H1 (cell line): ENCODE data around the gene VIM. TPM values are rescaled to one million over a fixed set of nuclear protein-coding genes. Genes with fewer than 3 reads are reported as not detected.

Experiments
- CTCF ChIA-PET: fragments of 300-600 bp; sonication (Branson Sonifier 250); formaldehyde crosslinking; loops from one replicate; lab custom pipeline; 2021; ENCODE audit not compliant: partially characterized antibody; lab: Charles Lee
- POLR2A ChIA-PET: fragments of 300-600 bp; sonication (Branson Sonifier 250); formaldehyde crosslinking; loops from one replicate; lab custom pipeline; 2021; ENCODE audit warnings: inconsistent platforms; ENCODE audit not compliant: partially characterized antibody; lab: Charles Lee
- DNase-seq, 2 experiments: peaks; one replicate each; pipeline versions ENCODE4 v3.0.0 to v3.0.0-alpha.2; 2010 to 2022; ENCODE audit warnings: low spot score in 2 of 2, low read depth in 1 of 2, mixed read lengths in 1 of 2
- FAIRE-seq: peaks from 2 replicates; lab custom pipeline; 2011; peaks lifted over from hg19 to GRCh38; lab: Jason Lieb, UNC
- H2AFZ ChIP-seq: 2 replicates; pipeline ENCODE4 v1.8.1; 2012; ENCODE audit warnings: low read length, inconsistent platforms
- H2AK5ac ChIP-seq: 2 replicates; pipeline ENCODE4 v1.6.1; 2013; ENCODE audit warnings: low read depth, low read length
- H2BK120ac ChIP-seq: replicated peaks from 2 replicates; pipeline ENCODE3; 2013; ENCODE audit warnings: low read depth, low read length, inconsistent platforms
- H2BK12ac ChIP-seq: 2 replicates; pipeline ENCODE4 v1.6.1; 2013; ENCODE audit warnings: low read depth, low read length
- H2BK15ac ChIP-seq: 2 replicates; pipeline ENCODE4 v1.6.1; 2013; ENCODE audit warnings: low read length
- H2BK20ac ChIP-seq: 2 replicates; pipeline ENCODE4 v1.6.1; 2013; ENCODE audit warnings: low read length
- H2BK5ac ChIP-seq: 2 replicates; pipeline ENCODE4 v1.6.1; 2013; ENCODE audit warnings: low read depth, low read length
- H3K14ac ChIP-seq: 2 replicates; pipeline ENCODE4 v1.6.1; 2013; ENCODE audit warnings: inconsistent platforms; ENCODE audit not compliant: insufficient read length
- H3K18ac ChIP-seq: 2 replicates; pipeline ENCODE4 v1.6.1; 2013; ENCODE audit warnings: low read length; ENCODE audit errors: extremely low read depth
- H3K23ac ChIP-seq: 2 replicates; pipeline ENCODE4 v1.6.1; 2013; ENCODE audit warnings: inconsistent platforms; ENCODE audit not compliant: insufficient read length
- H3K23me2 ChIP-seq: 2 replicates; pipeline ENCODE4 v1.6.1; 2013; ENCODE audit warnings: low read depth, low read length
- H3K27ac ChIP-seq: 2 replicates; pipeline ENCODE4 v1.6.1; 2011; ENCODE audit warnings: low read depth, low read length, inconsistent platforms
- H3K27me3 ChIP-seq, 4 experiments: replicated peaks in 1 of 4; 1 replicate in 1 of 4; 2 replicates in 3 of 4; pipeline versions ENCODE4 v1.6.1 to v1.8.1; 2011 to 2013; ENCODE audit warnings: low read length in 3 of 4, mild to moderate bottlenecking in 3 of 4, inconsistent platforms in 2 of 4, mixed read lengths in 2 of 4, moderate library complexity in 1 of 4; ENCODE audit not compliant: control insufficient read depth in 3 of 4, insufficient read depth in 3 of 4; ENCODE audit errors: extremely low read depth in 1 of 4
- H3K36me3 ChIP-seq, 4 experiments: 2 replicates each; pipeline versions ENCODE4 v1.6.1 to v1.8.1; 2011 to 2013; ENCODE audit warnings: mild to moderate bottlenecking in 4 of 4, low read length in 3 of 4, moderate library complexity in 2 of 4, control low read depth in 1 of 4, inconsistent platforms in 1 of 4; ENCODE audit not compliant: insufficient read depth in 4 of 4, control insufficient read depth in 2 of 4
- H3K4ac ChIP-seq: replicated peaks from 2 replicates; pipeline ENCODE3; 2013; ENCODE audit warnings: low read length, low read depth, mixed read lengths, inconsistent platforms; ENCODE audit not compliant: insufficient read length
- H3K4me1 ChIP-seq, 4 experiments: replicated peaks in 1 of 4; 1 replicate in 1 of 4; 2 replicates in 3 of 4; pipeline versions ENCODE4 v1.6.1 to v1.8.1; 2011 to 2013; ENCODE audit warnings: low read length in 3 of 4, inconsistent platforms in 2 of 4, mixed read lengths in 1 of 4; ENCODE audit not compliant: insufficient read depth in 4 of 4, control insufficient read depth in 3 of 4
- H3K4me2 ChIP-seq, 2 experiments: 2 replicates each; pipeline versions ENCODE4 v1.6.1 to v1.8.1; 2011 to 2013; ENCODE audit warnings: low read depth in 2 of 2, low read length in 2 of 2, control low read depth in 1 of 2, inconsistent platforms in 1 of 2, mild to moderate bottlenecking in 1 of 2; ENCODE audit not compliant: insufficient read depth in 1 of 2
- H3K4me3 ChIP-seq, 4 experiments: fragments of 200-600, 300-600 bp in 1 of 4; sonication (generic), shearing (Covaris generic), sonication (Bioruptor Twin) in 1 of 4; 2 replicates each; pipeline versions ENCODE4 v1.5.1 to v1.8.1; 2011 to 2016; ENCODE audit warnings: low read length in 4 of 4, low read depth in 3 of 4, control low read depth in 2 of 4, inconsistent platforms in 2 of 4, mild to moderate bottlenecking in 2 of 4, mixed read lengths in 1 of 4, moderate library complexity in 1 of 4; ENCODE audit not compliant: insufficient read depth in 2 of 4; ENCODE audit errors: extremely low read depth in 1 of 4
- H3K56ac ChIP-seq: replicated peaks from 2 replicates; pipeline ENCODE3; 2013; ENCODE audit warnings: low read depth, mild to moderate bottlenecking, mixed read lengths, low read length, inconsistent platforms; ENCODE audit not compliant: insufficient read length
- H3K79me1 ChIP-seq: 2 replicates; pipeline ENCODE4 v1.6.1; 2013; ENCODE audit warnings: low read depth, low read length, control low read depth
- H3K79me2 ChIP-seq, 2 experiments: 2 replicates each; pipeline versions ENCODE4 v1.6.1 to v1.8.1; 2012 to 2013; ENCODE audit warnings: low read length in 2 of 2, mild to moderate bottlenecking in 2 of 2, inconsistent platforms in 1 of 2; ENCODE audit not compliant: insufficient read depth in 2 of 2, control insufficient read depth in 1 of 2
- H3K9ac ChIP-seq, 4 experiments: replicated peaks in 1 of 4; 1 replicate in 1 of 4; 2 replicates in 3 of 4; pipeline versions ENCODE4 v1.6.1 to v1.8.1; 2011 to 2013; ENCODE audit warnings: low read depth in 3 of 4, low read length in 3 of 4, control low read depth in 2 of 4, mild to moderate bottlenecking in 2 of 4, moderate library complexity in 2 of 4, inconsistent platforms in 1 of 4; ENCODE audit errors: extremely low read depth in 1 of 4
- H3K9me3 ChIP-seq, 2 experiments: 2 replicates each; pipeline versions ENCODE4 v1.6.1 to v1.8.1; 2012 to 2013; ENCODE audit warnings: mild to moderate bottlenecking in 2 of 2, moderate library complexity in 2 of 2, control low read depth in 1 of 2, inconsistent platforms in 1 of 2, low read depth in 1 of 2, low read length in 1 of 2, mixed read lengths in 1 of 2; ENCODE audit not compliant: insufficient read depth in 2 of 2
- H4K20me1 ChIP-seq, 2 experiments: replicated peaks in 1 of 2; 2 replicates each; pipeline versions ENCODE3 to v1.8.1; 2011 to 2013; ENCODE audit warnings: inconsistent platforms in 2 of 2, low read length in 2 of 2, mild to moderate bottlenecking in 1 of 2; ENCODE audit not compliant: insufficient read depth in 2 of 2, control insufficient read depth in 1 of 2
- H4K5ac ChIP-seq: 2 replicates; pipeline ENCODE4 v1.6.1; 2013; ENCODE audit warnings: low read length, low read depth, mixed read lengths, inconsistent platforms; ENCODE audit not compliant: insufficient read length
- H4K8ac ChIP-seq: 2 replicates; pipeline ENCODE4 v1.8.0; 2013; ENCODE audit warnings: mild to moderate bottlenecking, moderate library complexity, low read length, inconsistent platforms; ENCODE audit not compliant: insufficient read depth; ENCODE audit errors: extremely low read depth
- H4K91ac ChIP-seq: replicated peaks from 2 replicates; pipeline ENCODE3; 2013; ENCODE audit warnings: low read length, mixed read lengths, inconsistent platforms; ENCODE audit not compliant: insufficient read length
- HDAC2 ChIP-seq, 2 experiments: fragments of 300-600 bp in 1 of 2; sonication (generic) in 1 of 2; IDR thresholded peaks; 2 replicates each; pipeline ENCODE4 v1.6.1; 2011 to 2012; ENCODE audit warnings: low read depth in 2 of 2, low read length in 2 of 2, mild to moderate bottlenecking in 2 of 2, moderate library complexity in 2 of 2, borderline replicate concordance in 1 of 2, inconsistent platforms in 1 of 2
- KDM1A ChIP-seq: fragments of 200-600, 300-600 bp; sonication (generic); IDR thresholded peaks from 2 replicates; pipeline ENCODE4 v1.7.1; 2016; ENCODE audit warnings: mild to moderate bottlenecking, low read length, borderline replicate concordance
- KDM5A ChIP-seq: fragments of 200-600 bp; IDR thresholded peaks from 2 replicates; pipeline ENCODE4 v1.7.1; 2012; ENCODE audit warnings: mild to moderate bottlenecking, low read length, inconsistent platforms, mixed read lengths
- WGBS, 2 experiments: shearing (Covaris generic) in 1 of 2; methylation state at CpG; one replicate each; pipeline versions ENCODE4 v1.1.6 to v1.1.7; 2013 to 2015; ENCODE audit warnings: low lambda C conversion rate in 2 of 2, mixed read lengths in 2 of 2, inconsistent platforms in 1 of 2, low coverage in 1 of 2, missing lambda C conversion rate in 1 of 2; ENCODE audit not compliant: insufficient replicate concordance in 2 of 2, insufficient coverage in 1 of 2, insufficient read length in 1 of 2; ENCODE audit errors: extremely low coverage in 1 of 2, missing lambda C conversion rate in 1 of 2; 5-methylcytosine and 5-hydroxymethylcytosine counted together
- polyA plus RNA-seq, 7 experiments: library from polyadenylated mRNA; depleted of rRNA in 3 of 7; stranded (reverse) in 5 of 7; unstranded in 2 of 7; fragments of >200 nt in 5 of 7; fragments of 200-250 nt in 2 of 7; gene quantifications; 1 replicate in 5 of 7; 2 replicates in 1 of 7; 4 replicates in 1 of 7; pipeline versions ENCODE4 v1.2.1 to v1.2.3, GENCODE V29; 2011 to 2013; ENCODE audit warnings: missing spikeins in 2 of 7, mixed read lengths in 2 of 7
- total RNA-seq: library from RNA; stranded (reverse); fragmentation: NEBNext Ultra II Directional; extraction: Animal tissue kit (Norgen Biotek cat#: 25700); gene quantifications from 2 replicates; pipeline ENCODE4 v1.2.1, GENCODE V29; 2021

Gene VIM
- total and polyA plus RNA-seq, 2 of the 8 experiments (the other 6 are each of a cell fraction or from before 2014, with no cell fraction given) = 347 to 372 TPM

GRCh38 chr10:17195083-17195482 lies 33.0 kb upstream of the VIM start:
- TF ChIP-seq KDM5A (no peak), HDAC2 (IDR thresholded peaks at IDR 0.05; ENCODE audit: borderline replicate concordance in 1 of 2, low read depth in 2 of 2, low read length in 2 of 2) (peak in 1 of 2 experiments; percentile 60; a peak in 1 of 4 replicates), KDM1A (peak; percentile 73)
- POLR2A ChIA-PET = no interaction called here

More at GRCh38 chr10:17195083-17195482, 33.0 kb upstream of the VIM start:
- no peaks in the 10 kb centered on the region for H4K20me1 ChIP-seq
- no peak overlapping the region for H2AK5ac ChIP-seq
- H3K14ac ChIP-seq = no peak overlapping the region
- H4K91ac ChIP-seq = no peak overlapping the region
- H3K79me1 ChIP-seq = 0 out of 2 replicates have a peak, but pooled peaks cover 2% of the 10 kb centered on the region
- no peaks in the 10 kb centered on the region for H3K27me3 ChIP-seq
- H3K79me2 ChIP-seq = peaks cover 0 to 80% of the 10 kb centered on the region in 2 experiments; a peak in 3 of 4 replicates
- H2BK15ac ChIP-seq = no peak overlapping the region
- H3K23ac ChIP-seq = no peak overlapping the region
- H3K4me3 ChIP-seq = no peak overlapping the region
- H2BK120ac ChIP-seq = no peak overlapping the region
- H4K8ac ChIP-seq = no peak overlapping the region
- DNase-seq (no peak), FAIRE-seq (no peak)
- H3K4ac ChIP-seq = no peak overlapping the region
- H4K5ac ChIP-seq = no peak overlapping the region
- H2BK20ac ChIP-seq = no peak overlapping the region
- no peak overlapping the region for H2BK12ac ChIP-seq
- H3K4me2 ChIP-seq = no peak overlapping the region
- H3K9me3 ChIP-seq = no peaks in the 10 kb centered on the region
- CTCF ChIA-PET = no interaction called here
- no peak overlapping the region for H3K18ac ChIP-seq
- H3K23me2 ChIP-seq = peaks cover 3% of the 10 kb centered on the region; the same call in 1 of the 2 replicates
- H2BK5ac ChIP-seq = no peak overlapping the region
- no peak overlapping the region for H3K9ac ChIP-seq
- 76% methylated on average over 5 of the region's 5 CpGs; no CpG with 5 or more reads in 1 of the 2 experiments for WGBS, 2 experiments
- H2AFZ ChIP-seq = no peak overlapping the region
- no peak overlapping the region for H3K27ac ChIP-seq
- no peak overlapping the region for H3K56ac ChIP-seq
- H3K4me1 ChIP-seq = peaks cover 0 to 15% (median 5%) of the 10 kb centered on the region in 4 experiments; a peak in 4 of 7 replicates
- H3K36me3 ChIP-seq = no peaks in the 10 kb centered on the region
